H9 (cell line): ENCODE data around the gene TAOK1. TPM values are rescaled to one million over a fixed set of nuclear protein-coding genes. Genes with fewer than 3 reads are reported as not detected.

ENCODE experiments used
- DNase-seq: peaks from one replicate; pipeline ENCODE4 v3.0.0-alpha.2; 2017
- H2AFZ ChIP-seq: one replicate; pipeline ENCODE4 v1.6.1; 2013; ENCODE audit warnings: mild to moderate bottlenecking, low read length, control low read depth, moderate library complexity
- H2AK5ac ChIP-seq: 2 replicates; pipeline ENCODE4 v1.6.1; 2013; ENCODE audit warnings: low read length, control low read depth, mixed read lengths; ENCODE audit not compliant: insufficient read length
- H2BK120ac ChIP-seq: one replicate; pipeline ENCODE4 v1.6.1; 2013; ENCODE audit warnings: low read depth, mild to moderate bottlenecking, low read length, control low read depth, inconsistent platforms; ENCODE audit not compliant: poor library complexity, severe bottlenecking
- H2BK12ac ChIP-seq: 2 replicates; pipeline ENCODE4 v1.6.1; 2013; ENCODE audit warnings: low read length, control low read depth, mixed read lengths, low read depth; ENCODE audit not compliant: insufficient read length
- H2BK15ac ChIP-seq: 2 replicates; pipeline ENCODE4 v1.6.1; 2013; ENCODE audit warnings: low read depth, low read length, control low read depth
- H2BK20ac ChIP-seq: one replicate; pipeline ENCODE4 v1.6.1; 2013; ENCODE audit warnings: low read depth, mild to moderate bottlenecking, low read length, control low read depth, inconsistent platforms; ENCODE audit not compliant: poor library complexity, severe bottlenecking
- H2BK5ac ChIP-seq: 2 replicates; pipeline ENCODE4 v1.6.1; 2013; ENCODE audit warnings: low read length, control low read depth, mixed read lengths; ENCODE audit not compliant: insufficient read length
- H3K14ac ChIP-seq: 2 replicates; pipeline ENCODE4 v1.6.1; 2013; ENCODE audit warnings: low read length, control low read depth; ENCODE audit not compliant: insufficient read depth
- H3K18ac ChIP-seq: 2 replicates; pipeline ENCODE4 v1.6.1; 2013; ENCODE audit warnings: low read depth, mild to moderate bottlenecking, mixed read lengths, low read length, control low read depth; ENCODE audit not compliant: insufficient read length
- H3K23ac ChIP-seq: 2 replicates; pipeline ENCODE4 v1.6.1; 2013; ENCODE audit warnings: low read length, control low read depth, mixed read lengths, low read depth; ENCODE audit not compliant: insufficient read length
- H3K23me2 ChIP-seq: 2 replicates; pipeline ENCODE4 v1.6.1; 2013; ENCODE audit warnings: low read depth, mild to moderate bottlenecking, mixed read lengths, low read length, control low read depth; ENCODE audit not compliant: insufficient read length, poor library complexity, severe bottlenecking
- H3K27ac ChIP-seq: 2 replicates; pipeline ENCODE4 v1.5.1; 2013; ENCODE audit warnings: low read length, control low read depth, mixed read lengths, low read depth; ENCODE audit not compliant: insufficient read length
- H3K27me3 ChIP-seq: 2 replicates; pipeline ENCODE4 v1.6.1; 2013; ENCODE audit warnings: low read length, control low read depth, inconsistent platforms; ENCODE audit not compliant: insufficient read depth
- H3K4ac ChIP-seq: 2 replicates; pipeline ENCODE4 v1.6.1; 2013; ENCODE audit warnings: low read depth, mild to moderate bottlenecking, control low read depth, inconsistent platforms, low read length, moderate library complexity
- H3K4me1 ChIP-seq: 2 replicates; pipeline ENCODE4 v1.6.1; 2013; ENCODE audit warnings: low read length, control low read depth, inconsistent platforms; ENCODE audit not compliant: insufficient read depth
- H3K4me2 ChIP-seq: 2 replicates; pipeline ENCODE4 v1.6.1; 2013; ENCODE audit warnings: low read length, control low read depth, mixed read lengths; ENCODE audit not compliant: insufficient read length, insufficient read depth
- H3K56ac ChIP-seq: 2 replicates; pipeline ENCODE4 v1.6.1; 2013; ENCODE audit warnings: low read depth, mild to moderate bottlenecking, mixed read lengths, low read length, control low read depth; ENCODE audit not compliant: insufficient read length
- H3K79me1 ChIP-seq: 2 replicates; pipeline ENCODE4 v1.6.1; 2013; ENCODE audit warnings: low read depth, mild to moderate bottlenecking, moderate library complexity, low read length, control low read depth, inconsistent platforms; ENCODE audit not compliant: insufficient read depth, poor library complexity, severe bottlenecking
- H3K79me2 ChIP-seq: 2 replicates; pipeline ENCODE4 v1.6.1; 2013; ENCODE audit warnings: low read length, control low read depth, inconsistent platforms; ENCODE audit not compliant: insufficient read depth
- H3K9ac ChIP-seq: 2 replicates; pipeline ENCODE4 v1.6.1; 2013; ENCODE audit warnings: low read length, control low read depth, mixed read lengths; ENCODE audit not compliant: insufficient read length; ENCODE audit errors: extremely low read depth
- H3K9me3 ChIP-seq: one replicate; pipeline ENCODE4 v1.6.1; 2013; ENCODE audit warnings: low read depth, low read length, inconsistent platforms; ENCODE audit not compliant: control insufficient read depth
- H3T11ph ChIP-seq: one replicate; pipeline ENCODE4 v1.6.1; 2013; ENCODE audit warnings: mild to moderate bottlenecking, low read length, control low read depth, inconsistent platforms
- H4K20me1 ChIP-seq: one replicate; pipeline ENCODE4 v1.6.1; 2013; ENCODE audit not compliant: control insufficient read depth, insufficient read length, insufficient read depth
- H4K5ac ChIP-seq: 2 replicates; pipeline ENCODE4 v1.6.1; 2013; ENCODE audit warnings: low read depth, mild to moderate bottlenecking, mixed read lengths, low read length, control low read depth; ENCODE audit not compliant: insufficient read length
- H4K8ac ChIP-seq: replicated peaks from 2 replicates; pipeline ENCODE4 v1.6.1; 2013; ENCODE audit warnings: low read length, control low read depth, mixed read lengths, low read depth; ENCODE audit not compliant: insufficient read length
- H4K91ac ChIP-seq: 2 replicates; pipeline ENCODE4 v1.6.1; 2013; ENCODE audit warnings: low read depth, mild to moderate bottlenecking, moderate library complexity, mixed read lengths, low read length, control low read depth; ENCODE audit not compliant: insufficient read length
- H3K27ac Mint-ChIP-seq, 3 experiments: 2 replicates in 2 of 3; 3 replicates in 1 of 3; pipeline ENCODE4 v1.8.0; 2020 to 2021; ENCODE audit warnings: mixed read lengths in 3 of 3, mild to moderate bottlenecking in 1 of 3, moderate library complexity in 1 of 3
- H3K27me3 Mint-ChIP-seq: 2 replicates; pipeline ENCODE4 v1.8.0; 2021; ENCODE audit warnings: low read depth, mild to moderate bottlenecking, moderate library complexity, mixed read lengths
- H3K36me3 Mint-ChIP-seq, 3 experiments: 2 replicates in 2 of 3; 3 replicates in 1 of 3; pipeline ENCODE4 v1.8.0; 2020 to 2021; ENCODE audit warnings: low read depth in 3 of 3, mixed read lengths in 3 of 3; ENCODE audit not compliant: insufficient read depth in 1 of 3
- H3K4me1 Mint-ChIP-seq, 2 experiments: 2 replicates each; pipeline ENCODE4 v1.8.0; 2020; ENCODE audit warnings: mixed read lengths in 2 of 2
- H3K4me3 Mint-ChIP-seq, 2 experiments: 2 replicates in 1 of 2; 3 replicates in 1 of 2; pipeline ENCODE4 v1.8.0; 2020 to 2021; ENCODE audit warnings: mild to moderate bottlenecking in 2 of 2, mixed read lengths in 2 of 2, moderate library complexity in 1 of 2
- H3K9me3 Mint-ChIP-seq, 2 experiments: 2 replicates in 1 of 2; 3 replicates in 1 of 2; pipeline ENCODE4 v1.8.0; 2020; ENCODE audit warnings: mild to moderate bottlenecking in 2 of 2, mixed read lengths in 2 of 2, moderate library complexity in 1 of 2
- CTCF ChIP-seq: fragments of 200-600 bp; sonication (generic); conservative IDR thresholded peaks from 3 replicates; pipeline ENCODE4 v1.8.0; 2021; ENCODE audit warnings: antibody characterized with exemption, mild to moderate bottlenecking
- WGBS: extraction: QIAGEN DNeasy Blood & Tissue Kit; methylation state at CpG from one replicate; pipeline ENCODE4 v1.1.7; 2013; ENCODE audit warnings: missing lambda C conversion rate, low lambda C conversion rate, mixed read lengths; ENCODE audit not compliant: insufficient read length; ENCODE audit errors: extremely low coverage; 5-methylcytosine and 5-hydroxymethylcytosine counted together
- total RNA-seq: library from RNA; stranded (reverse); gene quantifications from 2 replicates; pipeline ENCODE4 v1.2.1, GENCODE V29; 2021

TAOK1 gene
- total RNA-seq, 1 experiment from 2014 or later: 93.0 TPM

- no peak overlapping the region for H3T11ph ChIP-seq
- Mint-ChIP-seq H3K4me3 (peak overlapping the region in 1 of 2 experiments; percentile 38; a peak in 1 of 5 replicates), H3K9me3 (no peaks in the 10 kb centered on the region), H3K27ac (peak overlapping the region; percentile 55 to 91 (median 77); a peak in 3 of 7 replicates), H3K4me1 (peaks cover 28 to 43% of the 10 kb centered on the region in 2 experiments), H3K36me3 (peaks cover 19 to 36% (median 30%) of the 10 kb centered on the region in 3 experiments), H3K27me3 (no peaks in the 10 kb centered on the region)
- no peak overlapping the region for H4K8ac ChIP-seq
- no peak overlapping the region for H3K23ac ChIP-seq
- no peaks in the 10 kb centered on the region for H3K27me3 ChIP-seq
- H3K14ac ChIP-seq: no peak overlapping the region
- no peak overlapping the region for H4K91ac ChIP-seq
- H2BK20ac ChIP-seq: no peak overlapping the region
- H2BK120ac ChIP-seq: no peak overlapping the region
- no peak for DNase-seq
- no peak overlapping the region for H2AK5ac ChIP-seq
- H3K79me2 ChIP-seq: peaks cover 23% of the 10 kb centered on the region; the same call in 1 of the 2 replicates
- no CpG with 5 or more reads among the region's 12 CpGs for WGBS
- no peak for TF ChIP-seq CTCF
- no peak overlapping the region for H3K18ac ChIP-seq
- no peak overlapping the region for H3K9ac ChIP-seq
- no peak overlapping the region for H2BK12ac ChIP-seq
- no peaks in the 10 kb centered on the region for H3K9me3 ChIP-seq
- peaks cover 4% of the 10 kb centered on the region for H3K79me1 ChIP-seq
- no peak overlapping the region for H2BK5ac ChIP-seq
- H3K4me2 ChIP-seq: no peak overlapping the region
- peaks cover 10% of the 10 kb centered on the region for H3K23me2 ChIP-seq
- no peak overlapping the region for H3K4ac ChIP-seq
- H4K5ac ChIP-seq: no peak overlapping the region
- H3K27ac ChIP-seq: no peak overlapping the region
- H3K56ac ChIP-seq: no peak overlapping the region
- no peak overlapping the region for H2BK15ac ChIP-seq
- H4K20me1 ChIP-seq: no peaks in the 10 kb centered on the region
- H3K4me1 ChIP-seq: peaks cover 15% of the 10 kb centered on the region; the same call in 1 of the 2 replicates
- H2AFZ ChIP-seq: no peak overlapping the region
Observed at GRCh38 chr17:29584452-29585079, 194.4 kb downstream of the TAOK1 start.
